ENCODE data around the gene AKAP13. TPM values are rescaled to one million over a fixed set of nuclear protein-coding genes. Genes with fewer than 3 reads are reported as not detected.

Gene AKAP13
- total and polyA plus RNA-seq, 2 experiments from 2014 or later = 53.1 to 108 TPM

DNA sequence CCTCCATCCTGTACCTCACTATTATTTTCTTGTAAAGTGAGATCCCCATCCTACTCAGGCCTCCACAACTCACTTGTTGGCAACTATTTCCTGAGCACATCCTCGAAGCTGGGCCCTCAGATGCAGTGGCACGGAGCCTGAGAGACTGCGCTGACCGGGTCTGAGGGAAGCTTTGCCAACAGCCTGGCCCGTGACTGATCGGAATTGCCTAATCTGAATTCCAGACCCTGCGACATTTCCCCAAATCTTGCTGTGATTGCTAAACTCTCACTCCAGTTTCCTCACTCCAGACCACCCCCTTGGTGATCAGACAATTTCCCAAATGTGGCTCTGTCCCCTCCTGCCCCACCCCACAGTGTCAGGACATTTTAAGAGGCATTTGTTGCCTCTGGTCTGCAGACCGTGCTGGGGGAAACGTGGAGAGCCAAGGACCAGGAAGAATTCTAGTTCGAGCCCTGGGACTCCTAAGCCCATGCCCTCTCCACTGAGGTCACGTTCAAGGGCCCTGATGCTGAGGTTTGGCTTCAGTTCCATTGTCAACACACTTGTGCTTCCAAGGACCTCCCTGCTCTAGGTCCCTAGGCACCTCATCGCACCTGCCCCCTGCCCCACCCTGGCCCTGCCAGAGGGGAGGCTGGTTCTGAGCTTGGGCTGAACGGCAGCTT lies 391.5 kb downstream of the AKAP13 start:
- Histone ChIP-seq H3K36me3 (no peaks in the 10 kb centered on the region), H3K27ac (no peak overlapping the region), H3K9me3 (ENCODE audit: low read depth) (no peaks in the 10 kb centered on the region), H3K4me3 (no peak overlapping the region), H3K4me1 (ENCODE audit: low read depth) (no peaks in the 10 kb centered on the region), H3K27me3 (no peaks in the 10 kb centered on the region)
- DNase-seq (ENCODE audit: low read depth in 1 of 2, low spot score in 1 of 2) = peak in 1 of 2 donors; percentile 84
- TF ChIP-seq, protein P1, sequence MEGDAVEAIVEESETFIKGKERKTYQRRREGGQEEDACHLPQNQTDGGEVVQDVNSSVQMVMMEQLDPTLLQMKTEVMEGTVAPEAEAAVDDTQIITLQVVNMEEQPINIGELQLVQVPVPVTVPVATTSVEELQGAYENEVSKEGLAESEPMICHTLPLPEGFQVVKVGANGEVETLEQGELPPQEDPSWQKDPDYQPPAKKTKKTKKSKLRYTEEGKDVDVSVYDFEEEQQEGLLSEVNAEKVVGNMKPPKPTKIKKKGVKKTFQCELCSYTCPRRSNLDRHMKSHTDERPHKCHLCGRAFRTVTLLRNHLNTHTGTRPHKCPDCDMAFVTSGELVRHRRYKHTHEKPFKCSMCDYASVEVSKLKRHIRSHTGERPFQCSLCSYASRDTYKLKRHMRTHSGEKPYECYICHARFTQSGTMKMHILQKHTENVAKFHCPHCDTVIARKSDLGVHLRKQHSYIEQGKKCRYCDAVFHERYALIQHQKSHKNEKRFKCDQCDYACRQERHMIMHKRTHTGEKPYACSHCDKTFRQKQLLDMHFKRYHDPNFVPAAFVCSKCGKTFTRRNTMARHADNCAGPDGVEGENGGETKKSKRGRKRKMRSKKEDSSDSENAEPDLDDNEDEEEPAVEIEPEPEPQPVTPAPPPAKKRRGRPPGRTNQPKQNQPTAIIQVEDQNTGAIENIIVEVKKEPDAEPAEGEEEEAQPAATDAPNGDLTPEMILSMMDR (IDR thresholded peaks at IDR 0.05; ENCODE audit: low read depth, low read length) = no peak

DNA sequence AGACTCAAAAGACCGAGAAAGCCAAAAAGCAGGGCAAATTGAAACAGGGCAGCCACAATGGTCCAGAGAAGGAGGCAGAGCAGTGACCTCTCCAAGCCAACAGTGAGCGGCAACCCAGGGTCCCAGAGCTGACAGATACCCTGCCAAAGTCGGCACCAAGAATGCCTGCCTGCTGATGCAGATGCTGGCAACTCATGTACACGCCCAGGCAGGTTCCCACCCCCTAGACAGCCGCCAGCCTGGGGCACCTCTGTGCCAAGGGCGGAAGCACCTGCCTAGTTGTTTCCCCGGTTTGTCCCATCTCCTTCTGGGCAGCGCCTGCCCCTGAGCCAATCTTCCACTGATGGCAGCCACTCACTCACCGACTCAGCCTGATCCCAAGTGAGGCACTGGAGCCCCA lies 392.3 kb downstream of the AKAP13 start:
- DNase-seq (ENCODE audit: low read depth in 1 of 2, low spot score in 1 of 2) = no peak
- Histone ChIP-seq H3K4me3 (no peak overlapping the region), H3K4me1 (ENCODE audit: low read depth) (no peaks in the 10 kb centered on the region), H3K27ac (no peak overlapping the region), H3K27me3 (no peaks in the 10 kb centered on the region), H3K36me3 (no peaks in the 10 kb centered on the region), H3K9me3 (ENCODE audit: low read depth) (no peaks in the 10 kb centered on the region)
- TF ChIP-seq, protein P1 (IDR thresholded peaks at IDR 0.05; ENCODE audit: low read depth, low read length) = no peak

DNA sequence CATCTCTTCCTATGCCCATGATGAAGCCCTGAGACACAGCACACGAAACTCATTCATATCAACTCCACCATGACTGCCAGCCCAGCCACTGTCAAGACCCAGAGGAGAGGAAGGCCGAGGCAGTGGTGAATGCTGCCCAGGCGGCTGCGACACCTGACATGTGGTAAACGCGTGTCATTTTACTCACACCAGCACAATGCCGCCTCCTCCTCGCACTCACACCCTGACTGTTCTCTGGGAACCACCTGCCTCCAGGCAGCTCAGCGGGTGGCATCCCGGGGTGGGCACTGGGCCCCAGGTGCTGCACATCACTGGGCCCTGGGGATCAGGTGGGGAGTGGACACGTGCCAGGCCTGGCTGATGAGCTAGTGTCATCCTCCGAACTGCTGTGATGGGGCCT lies 392.8 kb downstream of the AKAP13 start:
- Histone ChIP-seq H3K4me3 (no peak overlapping the region), H3K36me3 (no peaks in the 10 kb centered on the region), H3K4me1 (ENCODE audit: low read depth) (no peaks in the 10 kb centered on the region), H3K9me3 (ENCODE audit: low read depth) (no peaks in the 10 kb centered on the region), H3K27ac (no peak overlapping the region), H3K27me3 (no peaks in the 10 kb centered on the region)
- TF ChIP-seq, protein P1 (IDR thresholded peaks at IDR 0.05; ENCODE audit: low read depth, low read length) = no peak
- DNase-seq (ENCODE audit: low read depth in 1 of 2, low spot score in 1 of 2) = no peak

DNA sequence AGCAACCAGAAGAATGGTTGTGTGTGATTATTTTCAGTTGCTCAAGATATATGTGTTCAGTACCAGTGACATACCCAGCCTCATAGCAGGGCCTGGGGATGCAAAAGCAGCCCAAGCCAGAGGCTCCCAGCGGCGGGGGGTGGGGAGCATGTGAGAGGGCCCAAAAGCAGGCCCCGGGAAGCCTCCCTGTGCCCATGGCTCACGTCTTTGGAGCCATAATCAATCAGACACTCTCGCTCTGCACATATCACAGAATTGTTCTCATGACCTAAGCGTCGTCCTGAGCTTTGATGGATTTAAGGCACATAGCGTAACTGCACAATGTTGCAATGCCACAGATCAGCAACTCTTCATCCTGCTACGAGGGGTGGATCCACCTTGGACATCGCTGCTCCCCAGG lies 393.6 kb downstream of the AKAP13 start:
- no peaks in the 10 kb centered on the region for H3K9me3 ChIP-seq (ENCODE audit: low read depth)
- no peak overlapping the region for H3K27ac ChIP-seq
- DNase-seq (ENCODE audit: low read depth in 1 of 2, low spot score in 1 of 2) = no peak
- H3K4me1 ChIP-seq (ENCODE audit: low read depth) = no peaks in the 10 kb centered on the region
- no peaks in the 10 kb centered on the region for H3K36me3 ChIP-seq
- H3K27me3 ChIP-seq = no peaks in the 10 kb centered on the region
- TF ChIP-seq, protein P1 (IDR thresholded peaks at IDR 0.05; ENCODE audit: low read depth, low read length) = no peak
- H3K4me3 ChIP-seq = no peak overlapping the region

DNA sequence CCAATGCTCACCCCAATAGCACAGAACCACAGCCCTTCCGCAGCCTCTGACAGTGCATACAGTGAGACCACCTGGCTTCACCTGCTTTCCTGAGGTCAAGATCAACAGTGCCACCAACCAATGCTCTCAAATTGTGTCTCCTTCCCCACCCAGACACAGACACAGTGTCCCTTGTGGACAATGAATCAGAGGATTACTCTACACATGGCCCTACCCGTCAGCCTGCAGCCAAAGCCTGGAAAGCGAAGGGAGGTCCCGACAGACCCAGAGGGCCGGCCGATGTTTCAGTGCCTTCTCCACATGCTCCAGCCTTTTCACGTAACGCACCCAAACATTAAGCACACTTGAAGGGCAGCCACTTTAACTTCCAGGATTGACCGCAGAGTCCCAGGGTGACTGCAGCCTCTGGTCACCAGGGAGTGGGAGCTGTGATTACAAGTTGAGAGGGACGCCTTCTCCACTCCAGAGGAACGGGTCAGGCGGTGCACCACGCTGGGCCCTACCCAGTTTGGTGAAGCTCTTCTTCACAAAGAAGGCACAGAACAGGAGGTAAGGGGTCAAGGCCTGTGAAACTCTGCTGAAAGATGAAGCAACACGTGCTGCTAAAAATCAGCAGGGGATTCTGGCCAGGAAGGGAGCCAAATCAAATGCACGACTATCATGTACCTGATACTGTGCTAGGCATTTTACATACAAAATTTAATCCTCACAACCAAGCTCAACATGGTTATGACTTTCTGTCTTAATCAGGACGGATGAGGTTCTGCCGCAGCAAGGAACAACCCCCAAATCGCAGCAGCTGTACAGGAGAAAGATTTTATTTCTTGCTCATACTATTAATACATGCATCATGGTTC lies 397.1 kb downstream of the AKAP13 start:
- no peak overlapping the region for H3K4me3 ChIP-seq
- no peaks in the 10 kb centered on the region for H3K36me3 ChIP-seq
- no peak for DNase-seq (ENCODE audit: low read depth in 1 of 2, low spot score in 1 of 2)
- TF ChIP-seq, protein P1 (IDR thresholded peaks at IDR 0.05; ENCODE audit: low read depth, low read length) = no peak
- H3K27me3 ChIP-seq = no peaks in the 10 kb centered on the region
- H3K4me1 ChIP-seq (ENCODE audit: low read depth) = peaks cover 23% of the 10 kb centered on the region
- H3K9me3 ChIP-seq (ENCODE audit: low read depth) = no peaks in the 10 kb centered on the region
- no peak overlapping the region for H3K27ac ChIP-seq
